ENCODE measurements around the gene MEGF6.

DNA sequence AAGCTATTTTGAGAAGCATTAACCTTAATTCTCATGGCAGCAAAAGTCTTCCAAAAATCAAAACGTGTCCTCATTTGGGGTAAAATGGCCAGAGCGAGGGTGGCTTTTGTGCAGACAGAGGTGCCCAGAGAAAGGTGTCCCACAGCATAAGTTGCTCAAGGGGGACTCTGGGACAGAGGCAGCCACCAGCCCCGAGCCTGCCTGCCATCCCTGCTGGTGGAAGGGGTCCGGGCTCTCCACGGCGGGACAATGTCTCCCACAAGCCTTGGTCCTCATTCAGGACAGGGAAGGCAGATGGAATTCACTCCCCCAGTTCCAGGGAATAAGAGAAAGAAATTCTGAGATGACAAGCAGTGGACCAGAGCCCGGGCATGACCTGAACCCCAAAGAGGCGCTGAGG lies 169.4 kb downstream of the MEGF6 start:
- TF ChIP-seq EZH2phosphoT487 (IDR thresholded peaks at IDR 0.05; ENCODE audit: low read depth) = no peak
- TF ChIP-seq, protein P1, sequence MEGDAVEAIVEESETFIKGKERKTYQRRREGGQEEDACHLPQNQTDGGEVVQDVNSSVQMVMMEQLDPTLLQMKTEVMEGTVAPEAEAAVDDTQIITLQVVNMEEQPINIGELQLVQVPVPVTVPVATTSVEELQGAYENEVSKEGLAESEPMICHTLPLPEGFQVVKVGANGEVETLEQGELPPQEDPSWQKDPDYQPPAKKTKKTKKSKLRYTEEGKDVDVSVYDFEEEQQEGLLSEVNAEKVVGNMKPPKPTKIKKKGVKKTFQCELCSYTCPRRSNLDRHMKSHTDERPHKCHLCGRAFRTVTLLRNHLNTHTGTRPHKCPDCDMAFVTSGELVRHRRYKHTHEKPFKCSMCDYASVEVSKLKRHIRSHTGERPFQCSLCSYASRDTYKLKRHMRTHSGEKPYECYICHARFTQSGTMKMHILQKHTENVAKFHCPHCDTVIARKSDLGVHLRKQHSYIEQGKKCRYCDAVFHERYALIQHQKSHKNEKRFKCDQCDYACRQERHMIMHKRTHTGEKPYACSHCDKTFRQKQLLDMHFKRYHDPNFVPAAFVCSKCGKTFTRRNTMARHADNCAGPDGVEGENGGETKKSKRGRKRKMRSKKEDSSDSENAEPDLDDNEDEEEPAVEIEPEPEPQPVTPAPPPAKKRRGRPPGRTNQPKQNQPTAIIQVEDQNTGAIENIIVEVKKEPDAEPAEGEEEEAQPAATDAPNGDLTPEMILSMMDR (IDR thresholded peaks at IDR 0.05; ENCODE audit: low read depth, low read length) = no peak

All from OCI-LY3 (cell line).